Spleen (tissue), 7 donors: ENCODE results near the gene GPR142.

ENCODE experiments used
- CTCF ChIP-seq, 11 experiments: fragments of 200-600 bp in 7 of 11; fragments of 450-650 bp in 4 of 11; sonication (generic) in 4 of 11; IDR thresholded peaks in 8 of 11; conservative IDR thresholded peaks in 3 of 11; 1 replicate in 7 of 11; 2 replicates in 4 of 11; pipeline versions ENCODE4 v1.4.0 to v1.8.0; 2016 to 2021; ENCODE audit warnings: antibody characterized with exemption in 11 of 11, inconsistent platforms in 4 of 11, mild to moderate bottlenecking in 1 of 11
- POLR2A ChIP-seq, 3 donors: fragments of 450-650 bp; IDR thresholded peaks; one replicate each; pipeline ENCODE4 v1.5.1; 2017; ENCODE audit warnings: antibody characterized with exemption in 3 of 3, mild to moderate bottlenecking in 1 of 3
- POLR2AphosphoS5 ChIP-seq, 3 donors: sonication (generic); formaldehyde crosslinking; IDR thresholded peaks; one replicate each; pipeline ENCODE4 v1.5.1; 2017; ENCODE audit warnings: antibody characterized with exemption in 3 of 3
- donor health status: DM: no; HTN: no; CAD: no; lungs with moderate emphysema.
- donor health status: DM: no; HTN: no; CAD: no.
- donor health status: DM: no; HTN: no; CAD: no.

GRCh38 chr17:74380959-74381808 lies 13.9 kb downstream of the GPR142 start:
- TF ChIP-seq CTCF (IDR thresholded peaks at IDR 0.05 in 8 of 11, conservative IDR thresholded peaks at IDR 0.05 in 3 of 11) = no peak
- no peak for TF ChIP-seq POLR2AphosphoS5 (IDR thresholded peaks at IDR 0.05)
- no peak for TF ChIP-seq POLR2A (IDR thresholded peaks at IDR 0.05)
